GM23338 (cell line): Measurements from ENCODE around the gene YWHAB. TPM values are rescaled to one million over a fixed set of nuclear protein-coding genes. Genes with fewer than 3 reads are reported as not detected.

Source experiments
- ATAC-seq: fragments of 200-7000 bp; cut with Tn5 transposase; 3 replicates; pipeline ENCODE4 v1.9.1; 2020
- DNase-seq: peaks from one replicate; pipeline ENCODE4 v3.0.0-alpha.2; 2015; ENCODE audit warnings: low spot score
- H2AFZ ChIP-seq: fragments of 200-600 bp; sonication (generic); 2 replicates; pipeline ENCODE4 v1.8.0; 2016; ENCODE audit warnings: antibody characterized with exemption, mild to moderate bottlenecking, moderate library complexity
- H3F3A ChIP-seq: fragments of 200-600 bp; sonication (generic); replicated peaks from 2 replicates; pipeline ENCODE4 v1.8.0; 2017; ENCODE audit warnings: antibody characterized with exemption, mixed run types, low read depth
- H3K27ac ChIP-seq: fragments of 200-600 bp; sonication (generic); 2 replicates; pipeline ENCODE4 v1.6.1; 2016; ENCODE audit warnings: low read depth
- H3K27me3 ChIP-seq: fragments of 200-600 bp; sonication (generic); 2 replicates; pipeline ENCODE4 v1.8.0; 2016; ENCODE audit warnings: mild to moderate bottlenecking, mixed run types, moderate library complexity; ENCODE audit not compliant: insufficient read depth
- H3K36me3 ChIP-seq: fragments of 200-600 bp; sonication (generic); 2 replicates; pipeline ENCODE4 v1.8.0; 2016; ENCODE audit warnings: mild to moderate bottlenecking; ENCODE audit not compliant: insufficient read depth
- H3K4me1 ChIP-seq: fragments of 200-600 bp; sonication (generic); 2 replicates; pipeline ENCODE4 v1.8.0; 2016; ENCODE audit warnings: mild to moderate bottlenecking, moderate library complexity; ENCODE audit not compliant: insufficient read depth
- H3K4me2 ChIP-seq: fragments of 200-600 bp; sonication (generic); 2 replicates; pipeline ENCODE4 v1.7.1; 2017; ENCODE audit warnings: mixed run types
- H3K4me3 ChIP-seq: fragments of 200-600 bp; sonication (generic); 2 replicates; pipeline ENCODE4 v1.6.1; 2016; ENCODE audit warnings: mixed run types
- H3K79me2 ChIP-seq: fragments of 200-600 bp; sonication (generic); replicated peaks from 2 replicates; pipeline ENCODE4 v1.8.0; 2017; ENCODE audit warnings: mild to moderate bottlenecking; ENCODE audit not compliant: insufficient read depth
- H3K9me2 ChIP-seq: fragments of 200-600 bp; sonication (generic); 2 replicates; pipeline ENCODE4 v1.8.0; 2017; ENCODE audit not compliant: insufficient read depth
- H4K20me1 ChIP-seq: fragments of 200-600 bp; sonication (generic); replicated peaks from 2 replicates; pipeline ENCODE4 v1.8.0; 2017; ENCODE audit warnings: mild to moderate bottlenecking; ENCODE audit not compliant: insufficient read depth
- H3K27ac Mint-ChIP-seq: 2 replicates; pipeline ENCODE4 v1.8.0; 2020; ENCODE audit warnings: inconsistent platforms, mild to moderate bottlenecking, moderate library complexity, mixed read lengths
- H3K27me3 Mint-ChIP-seq: 3 replicates; pipeline ENCODE4 v1.8.0; 2022; ENCODE audit warnings: low read depth, mild to moderate bottlenecking, moderate library complexity, mixed read lengths, inconsistent platforms; ENCODE audit not compliant: insufficient read depth, poor library complexity
- H3K36me3 Mint-ChIP-seq: 3 replicates; pipeline ENCODE4 v1.8.0; 2021; ENCODE audit warnings: low read depth, mild to moderate bottlenecking, inconsistent platforms, moderate library complexity, mixed read lengths
- H3K4me1 Mint-ChIP-seq: 3 replicates; pipeline ENCODE4 v1.8.0; 2020; ENCODE audit warnings: mild to moderate bottlenecking, inconsistent platforms, mixed read lengths
- H3K4me3 Mint-ChIP-seq: 3 replicates; pipeline ENCODE4 v1.8.0; 2021; ENCODE audit warnings: moderate library complexity, mild to moderate bottlenecking, inconsistent platforms, mixed read lengths
- H3K9me3 Mint-ChIP-seq: 3 replicates; pipeline ENCODE4 v1.8.0; 2020; ENCODE audit warnings: moderate library complexity, mild to moderate bottlenecking, inconsistent platforms, mixed read lengths
- CREB1 ChIP-seq: fragments of 250-450 bp; sonication (Bioruptor Pico); IDR thresholded peaks from 2 replicates; pipeline ENCODE4 v1.5.0; 2020; ENCODE audit warnings: low read depth, mild to moderate bottlenecking, moderate library complexity
- EZH2 ChIP-seq: fragments of 200-600 bp; sonication (generic); IDR thresholded peaks from one replicate; pipeline ENCODE4 v1.8.0; 2017; ENCODE audit warnings: antibody characterized with exemption, mild to moderate bottlenecking, low read depth; ENCODE audit not compliant: unreplicated experiment
- EZH2phosphoT487 ChIP-seq: fragments of 200-600 bp; sonication (generic); IDR thresholded peaks from one replicate; pipeline ENCODE4 v1.8.1; 2018; ENCODE audit warnings: antibody characterized with exemption; ENCODE audit not compliant: unreplicated experiment
- JUNB ChIP-seq: IDR thresholded peaks from one replicate; pipeline ENCODE4 v1.6.1; 2016; ENCODE audit warnings: antibody characterized with exemption; ENCODE audit not compliant: unreplicated experiment
- NANOG ChIP-seq: IDR thresholded peaks from 2 replicates; pipeline ENCODE4 v1.6.1; 2016; ENCODE audit warnings: antibody characterized with exemption, borderline replicate concordance
- POLR2AphosphoS5 ChIP-seq: IDR thresholded peaks from 2 replicates; pipeline ENCODE4 v1.6.1; 2016; ENCODE audit warnings: antibody characterized with exemption, low read depth
- STAT1 ChIP-seq: IDR thresholded peaks from one replicate; pipeline ENCODE4 v1.6.1; 2016; ENCODE audit warnings: antibody characterized with exemption; ENCODE audit not compliant: unreplicated experiment
- ZNF114 ChIP-seq: fragments of 250-450 bp; sonication (Bioruptor Pico); IDR thresholded peaks from 2 replicates; pipeline ENCODE4 v1.5.0; 2020; ENCODE audit warnings: mild to moderate bottlenecking, moderate library complexity
- ZNF331 ChIP-seq: fragments of 250-450 bp; sonication (Bioruptor Pico); IDR thresholded peaks from 2 replicates; pipeline ENCODE4 v1.5.0; 2020; ENCODE audit warnings: low read depth, mild to moderate bottlenecking, moderate library complexity
- polyA plus RNA-seq: library from polyadenylated mRNA; unstranded; fragments of >200 nt; fragmentation: Nextera tagmentation; extraction: Ambion mirVana; gene quantifications from 2 replicates; pipeline ENCODE4 v1.2.1, GENCODE V29; 2016
- total RNA-seq: library from RNA; depleted of rRNA; stranded (reverse); fragments of >200 nt; shearing (Covaris generic); gene quantifications from 2 replicates; pipeline ENCODE4 v1.2.3, GENCODE V29; 2014
- TF ChIP-seq, protein P1 (sequence below), 2 experiments: fragments of 200-600 bp in 1 of 2; sonication (generic) in 1 of 2; conservative IDR thresholded peaks; 2 replicates each; pipeline versions ENCODE4 v1.5.1 to v1.6.1; 2016 to 2017; ENCODE audit warnings: antibody characterized with exemption in 2 of 2, low read depth in 2 of 2, mild to moderate bottlenecking in 2 of 2, moderate library complexity in 1 of 2
- TF ChIP-seq, protein P2 (sequence below): IDR thresholded peaks from one replicate; pipeline ENCODE4 v1.6.1; 2018; ENCODE audit warnings: antibody characterized with exemption; ENCODE audit not compliant: unreplicated experiment
- TF ChIP-seq, protein P3 (sequence below): IDR thresholded peaks from 2 replicates; pipeline ENCODE4 v1.6.1; 2016; ENCODE audit warnings: antibody characterized with exemption

Gene YWHAB
- total and polyA plus RNA-seq, 2 experiments from 2014 or later = 121 to 519 TPM

DNA sequence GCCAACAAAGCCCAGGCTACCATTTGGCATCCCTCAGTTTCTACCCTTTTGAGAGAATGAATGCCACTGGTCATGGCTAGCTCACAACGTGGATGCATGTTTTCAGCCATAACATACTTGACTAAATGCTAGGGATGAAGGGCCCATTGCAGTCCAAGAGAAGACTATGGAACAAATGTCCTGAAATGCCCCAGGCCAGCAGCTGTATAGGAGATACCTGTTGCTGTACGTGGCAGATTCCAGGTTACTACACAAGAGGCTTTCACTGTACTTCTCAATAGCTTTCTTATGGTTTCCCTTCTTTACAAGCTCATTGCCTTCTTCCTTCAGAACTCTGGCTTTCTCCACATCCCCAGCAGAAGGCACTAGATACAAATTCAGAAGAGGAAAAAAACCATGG is 63.0 kb downstream of the YWHAB start:
- H3K4me1 Mint-ChIP-seq = no peaks in the 10 kb centered on the region
- H3K36me3 Mint-ChIP-seq = peaks cover 78% of the 10 kb centered on the region

DNA sequence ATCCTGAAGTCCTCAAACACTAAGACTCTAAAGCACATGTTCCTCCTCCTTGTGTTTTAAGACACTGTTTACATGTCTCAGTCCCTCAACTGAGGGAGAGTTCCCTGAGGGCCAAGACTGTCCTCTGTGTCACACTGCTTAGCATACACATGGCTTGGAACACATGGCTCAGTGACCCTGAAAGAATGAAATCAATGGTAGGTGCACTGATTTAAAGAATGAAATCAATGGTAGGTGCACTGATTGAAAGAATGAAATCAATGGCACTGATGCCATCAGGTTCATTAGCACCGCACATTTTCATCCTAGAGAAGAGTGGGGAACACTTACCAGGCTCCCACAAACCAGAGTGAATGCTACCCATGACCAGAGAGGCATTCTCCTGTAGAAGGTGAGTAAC is 64.9 kb downstream of the YWHAB start:
- ATAC-seq (no peak), DNase-seq (no peak)
- no peaks in the 10 kb centered on the region for H3K79me2 ChIP-seq
- H3K27me3 ChIP-seq = no peaks in the 10 kb centered on the region
- Mint-ChIP-seq H3K4me3 (no peak overlapping the region), H3K27me3 (no peaks in the 10 kb centered on the region), H3K4me1 (no peaks in the 10 kb centered on the region), H3K27ac (no peak overlapping the region), H3K36me3 (peaks cover 80% of the 10 kb centered on the region), H3K9me3 (no peaks in the 10 kb centered on the region)
- no peak overlapping the region for H3K4me2 ChIP-seq
- H3K9me2 ChIP-seq = no peaks in the 10 kb centered on the region
- peaks cover 44% of the 10 kb centered on the region for H3K36me3 ChIP-seq
- peaks cover 30% of the 10 kb centered on the region for H4K20me1 ChIP-seq
- H3K4me1 ChIP-seq = no peaks in the 10 kb centered on the region
- H2AFZ ChIP-seq = no peak overlapping the region
- no peak overlapping the region for H3K4me3 ChIP-seq
- 0 out of 2 replicates have a peak, but pooled peaks cover 4% of the 10 kb centered on the region for H3F3A ChIP-seq
- H3K27ac ChIP-seq = no peak overlapping the region
- TF ChIP-seq JUNB = no peak
- no peak for TF ChIP-seq ZNF114 (CRISPR knock-in tag)
- no peak for TF ChIP-seq CREB1
- TF ChIP-seq POLR2AphosphoS5 = no peak
- TF ChIP-seq, protein P1, sequence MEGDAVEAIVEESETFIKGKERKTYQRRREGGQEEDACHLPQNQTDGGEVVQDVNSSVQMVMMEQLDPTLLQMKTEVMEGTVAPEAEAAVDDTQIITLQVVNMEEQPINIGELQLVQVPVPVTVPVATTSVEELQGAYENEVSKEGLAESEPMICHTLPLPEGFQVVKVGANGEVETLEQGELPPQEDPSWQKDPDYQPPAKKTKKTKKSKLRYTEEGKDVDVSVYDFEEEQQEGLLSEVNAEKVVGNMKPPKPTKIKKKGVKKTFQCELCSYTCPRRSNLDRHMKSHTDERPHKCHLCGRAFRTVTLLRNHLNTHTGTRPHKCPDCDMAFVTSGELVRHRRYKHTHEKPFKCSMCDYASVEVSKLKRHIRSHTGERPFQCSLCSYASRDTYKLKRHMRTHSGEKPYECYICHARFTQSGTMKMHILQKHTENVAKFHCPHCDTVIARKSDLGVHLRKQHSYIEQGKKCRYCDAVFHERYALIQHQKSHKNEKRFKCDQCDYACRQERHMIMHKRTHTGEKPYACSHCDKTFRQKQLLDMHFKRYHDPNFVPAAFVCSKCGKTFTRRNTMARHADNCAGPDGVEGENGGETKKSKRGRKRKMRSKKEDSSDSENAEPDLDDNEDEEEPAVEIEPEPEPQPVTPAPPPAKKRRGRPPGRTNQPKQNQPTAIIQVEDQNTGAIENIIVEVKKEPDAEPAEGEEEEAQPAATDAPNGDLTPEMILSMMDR (conservative IDR thresholded peaks at IDR 0.05; ENCODE audit: low read depth in 2 of 2) = no peak
- TF ChIP-seq EZH2 = no peak
- TF ChIP-seq EZH2phosphoT487 = no peak
- TF ChIP-seq NANOG = no peak
- TF ChIP-seq, protein P2, sequence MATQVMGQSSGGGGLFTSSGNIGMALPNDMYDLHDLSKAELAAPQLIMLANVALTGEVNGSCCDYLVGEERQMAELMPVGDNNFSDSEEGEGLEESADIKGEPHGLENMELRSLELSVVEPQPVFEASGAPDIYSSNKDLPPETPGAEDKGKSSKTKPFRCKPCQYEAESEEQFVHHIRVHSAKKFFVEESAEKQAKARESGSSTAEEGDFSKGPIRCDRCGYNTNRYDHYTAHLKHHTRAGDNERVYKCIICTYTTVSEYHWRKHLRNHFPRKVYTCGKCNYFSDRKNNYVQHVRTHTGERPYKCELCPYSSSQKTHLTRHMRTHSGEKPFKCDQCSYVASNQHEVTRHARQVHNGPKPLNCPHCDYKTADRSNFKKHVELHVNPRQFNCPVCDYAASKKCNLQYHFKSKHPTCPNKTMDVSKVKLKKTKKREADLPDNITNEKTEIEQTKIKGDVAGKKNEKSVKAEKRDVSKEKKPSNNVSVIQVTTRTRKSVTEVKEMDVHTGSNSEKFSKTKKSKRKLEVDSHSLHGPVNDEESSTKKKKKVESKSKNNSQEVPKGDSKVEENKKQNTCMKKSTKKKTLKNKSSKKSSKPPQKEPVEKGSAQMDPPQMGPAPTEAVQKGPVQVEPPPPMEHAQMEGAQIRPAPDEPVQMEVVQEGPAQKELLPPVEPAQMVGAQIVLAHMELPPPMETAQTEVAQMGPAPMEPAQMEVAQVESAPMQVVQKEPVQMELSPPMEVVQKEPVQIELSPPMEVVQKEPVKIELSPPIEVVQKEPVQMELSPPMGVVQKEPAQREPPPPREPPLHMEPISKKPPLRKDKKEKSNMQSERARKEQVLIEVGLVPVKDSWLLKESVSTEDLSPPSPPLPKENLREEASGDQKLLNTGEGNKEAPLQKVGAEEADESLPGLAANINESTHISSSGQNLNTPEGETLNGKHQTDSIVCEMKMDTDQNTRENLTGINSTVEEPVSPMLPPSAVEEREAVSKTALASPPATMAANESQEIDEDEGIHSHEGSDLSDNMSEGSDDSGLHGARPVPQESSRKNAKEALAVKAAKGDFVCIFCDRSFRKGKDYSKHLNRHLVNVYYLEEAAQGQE = no peak
- no peak for TF ChIP-seq STAT1
- TF ChIP-seq ZNF331 (CRISPR knock-in tag) = no peak
- TF ChIP-seq, protein P3, sequence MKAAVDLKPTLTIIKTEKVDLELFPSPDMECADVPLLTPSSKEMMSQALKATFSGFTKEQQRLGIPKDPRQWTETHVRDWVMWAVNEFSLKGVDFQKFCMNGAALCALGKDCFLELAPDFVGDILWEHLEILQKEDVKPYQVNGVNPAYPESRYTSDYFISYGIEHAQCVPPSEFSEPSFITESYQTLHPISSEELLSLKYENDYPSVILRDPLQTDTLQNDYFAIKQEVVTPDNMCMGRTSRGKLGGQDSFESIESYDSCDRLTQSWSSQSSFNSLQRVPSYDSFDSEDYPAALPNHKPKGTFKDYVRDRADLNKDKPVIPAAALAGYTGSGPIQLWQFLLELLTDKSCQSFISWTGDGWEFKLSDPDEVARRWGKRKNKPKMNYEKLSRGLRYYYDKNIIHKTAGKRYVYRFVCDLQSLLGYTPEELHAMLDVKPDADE = no peak

More for the DNA sequence above, 63.0 kb downstream of the YWHAB start:
- Mint-ChIP-seq H3K27me3 (no peaks in the 10 kb centered on the region), H3K27ac (no peak overlapping the region), H3K4me3 (no peak overlapping the region), H3K9me3 (no peaks in the 10 kb centered on the region)
- Histone ChIP-seq H3K79me2 (no peaks in the 10 kb centered on the region), H3K36me3 (peaks cover 43% of the 10 kb centered on the region), H3K9me2 (no peaks in the 10 kb centered on the region), H3K27me3 (no peaks in the 10 kb centered on the region), H3K4me1 (no peaks in the 10 kb centered on the region), H2AFZ (no peak overlapping the region), H3F3A (0 out of 2 replicates have a peak, but pooled peaks cover 4% of the 10 kb centered on the region), H3K4me3 (no peak overlapping the region), H4K20me1 (peaks cover 27% of the 10 kb centered on the region), H3K4me2 (no peak overlapping the region), H3K27ac (no peak overlapping the region)
- DNase-seq = no peak
- ATAC-seq = no peak
- TF ChIP-seq CREB1 (no peak), EZH2 (no peak), ZNF114 (CRISPR knock-in tag) (no peak), JUNB (no peak), ZNF331 (CRISPR knock-in tag) (no peak), STAT1 (no peak), EZH2phosphoT487 (no peak), NANOG (no peak)
- TF ChIP-seq, protein P1 (conservative IDR thresholded peaks at IDR 0.05; ENCODE audit: low read depth in 2 of 2) = no peak
